Omental fat pad (tissue), 4 donors: ENCODE measurements around the gene RPL6. TPM values are rescaled to one million over a fixed set of nuclear protein-coding genes. Genes with fewer than 3 reads are reported as not detected.
"Not testable (repeated sequence)": the region's sequence is repeated elsewhere in the genome, so short reads cannot be mapped to it uniquely, and the experiment has no call there.

ENCODE experiments used
- ATAC-seq: fragments of 150-250 bp; one replicate; pipeline ENCODE4 v1.9.1; 2016; ENCODE audit warnings: mild to moderate bottlenecking, moderate library complexity; ENCODE audit not compliant: low FRiP score
- DNase-seq: peaks from one replicate; pipeline ENCODE4 v3.0.0-alpha.2; 2019; ENCODE audit warnings: low spot score
- total RNA-seq, 4 donors: library from RNA; depleted of rRNA; stranded (reverse); fragments of >200 nt; gene quantifications; one replicate each; pipeline ENCODE4 v1.1.0, GENCODE V29; 2016
- TF ChIP-seq, protein P1 (sequence below), 3 donors: fragments of 450-650 bp; IDR thresholded peaks; one replicate each; pipeline ENCODE4 v1.5.1; 2016 to 2017; ENCODE audit warnings: antibody characterized with exemption in 3 of 3, mild to moderate bottlenecking in 3 of 3, moderate library complexity in 2 of 3

Gene RPL6
- total RNA-seq, 4 donors from 2014 or later, result 1,425 to 1,649 (median 1,557) TPM

DNA sequence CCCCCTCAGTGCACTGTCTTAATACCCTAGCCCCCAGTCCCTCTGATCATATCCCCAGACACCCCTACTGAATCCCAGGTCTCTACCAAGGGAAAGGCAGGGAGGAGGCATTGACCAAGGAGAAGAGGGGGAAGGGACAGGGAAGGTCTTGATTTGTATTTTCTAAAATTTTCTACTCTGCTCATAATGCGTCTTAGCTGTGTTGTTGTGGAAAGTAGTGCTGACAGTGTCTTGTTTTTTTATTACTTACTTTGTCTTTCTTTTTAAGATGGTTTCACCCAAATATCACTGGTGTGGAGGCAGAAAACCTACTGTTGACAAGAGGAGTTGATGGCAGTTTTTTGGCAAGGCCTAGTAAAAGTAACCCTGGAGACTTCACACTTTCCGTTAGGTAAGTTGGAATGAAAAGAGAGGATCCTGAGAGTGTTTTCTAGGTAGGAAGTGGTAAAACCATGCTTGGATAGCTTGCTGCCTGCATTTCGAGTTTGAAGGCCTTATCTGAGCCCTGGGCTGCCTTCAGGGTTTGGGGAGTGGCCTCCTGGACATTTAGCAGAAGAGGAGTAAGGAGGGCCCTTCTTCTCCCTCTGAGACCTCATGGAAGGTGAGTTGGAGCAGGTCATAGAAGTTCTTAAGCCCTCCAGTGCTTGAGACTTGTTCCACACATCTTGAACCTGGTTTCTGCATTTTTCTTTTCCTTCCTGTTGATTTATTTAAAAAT, 36.8 kb upstream of the RPL6 start:
- ATAC-seq (no peak), DNase-seq (no peak)
- TF ChIP-seq, protein P1, sequence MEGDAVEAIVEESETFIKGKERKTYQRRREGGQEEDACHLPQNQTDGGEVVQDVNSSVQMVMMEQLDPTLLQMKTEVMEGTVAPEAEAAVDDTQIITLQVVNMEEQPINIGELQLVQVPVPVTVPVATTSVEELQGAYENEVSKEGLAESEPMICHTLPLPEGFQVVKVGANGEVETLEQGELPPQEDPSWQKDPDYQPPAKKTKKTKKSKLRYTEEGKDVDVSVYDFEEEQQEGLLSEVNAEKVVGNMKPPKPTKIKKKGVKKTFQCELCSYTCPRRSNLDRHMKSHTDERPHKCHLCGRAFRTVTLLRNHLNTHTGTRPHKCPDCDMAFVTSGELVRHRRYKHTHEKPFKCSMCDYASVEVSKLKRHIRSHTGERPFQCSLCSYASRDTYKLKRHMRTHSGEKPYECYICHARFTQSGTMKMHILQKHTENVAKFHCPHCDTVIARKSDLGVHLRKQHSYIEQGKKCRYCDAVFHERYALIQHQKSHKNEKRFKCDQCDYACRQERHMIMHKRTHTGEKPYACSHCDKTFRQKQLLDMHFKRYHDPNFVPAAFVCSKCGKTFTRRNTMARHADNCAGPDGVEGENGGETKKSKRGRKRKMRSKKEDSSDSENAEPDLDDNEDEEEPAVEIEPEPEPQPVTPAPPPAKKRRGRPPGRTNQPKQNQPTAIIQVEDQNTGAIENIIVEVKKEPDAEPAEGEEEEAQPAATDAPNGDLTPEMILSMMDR (IDR thresholded peaks at IDR 0.05), result no peak

DNA sequence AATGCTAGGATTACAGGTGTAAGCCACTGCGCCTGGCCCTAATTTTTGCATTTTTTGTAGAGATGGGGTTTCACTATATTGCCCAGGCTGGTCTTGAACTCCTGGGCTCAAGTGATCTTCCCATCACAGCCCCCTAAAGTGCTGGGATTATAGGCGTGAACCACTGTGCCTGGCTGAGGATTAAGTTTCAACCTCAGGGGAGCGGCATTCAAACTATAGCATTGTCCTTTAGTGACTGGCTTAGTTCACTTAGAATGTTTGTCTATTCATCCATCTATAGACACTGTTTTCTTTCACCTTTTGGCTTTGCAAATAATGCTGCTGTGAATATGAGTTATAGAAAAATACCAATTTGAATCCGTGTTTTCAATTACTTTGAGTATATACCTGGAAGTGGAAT, 34.5 kb upstream of the RPL6 start:
- ATAC-seq (no peak), DNase-seq (no peak)
- TF ChIP-seq, protein P1 (IDR thresholded peaks at IDR 0.05), result no peak

DNA sequence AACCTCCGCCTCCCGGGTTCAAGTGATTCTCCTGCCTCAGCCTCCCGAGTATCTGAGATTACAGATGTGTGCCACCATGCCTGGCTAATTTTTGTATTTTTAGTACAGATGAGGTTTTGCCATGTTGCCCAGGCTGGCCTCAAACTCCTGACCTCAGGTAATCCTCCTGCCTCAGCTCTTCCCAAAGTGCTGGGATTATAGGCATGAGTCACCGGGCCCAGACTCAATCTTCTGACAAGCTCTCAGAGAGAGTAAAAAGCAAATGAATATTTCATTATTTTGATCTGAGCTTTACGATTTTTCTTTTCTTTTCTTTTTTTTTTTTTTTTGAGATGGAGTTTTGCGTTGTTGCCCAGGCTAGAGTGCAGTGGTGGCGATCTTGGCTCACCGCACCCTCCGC, 31.2 kb upstream of the RPL6 start:
- not testable (repeated sequence) for DNase-seq, ATAC-seq

DNA sequence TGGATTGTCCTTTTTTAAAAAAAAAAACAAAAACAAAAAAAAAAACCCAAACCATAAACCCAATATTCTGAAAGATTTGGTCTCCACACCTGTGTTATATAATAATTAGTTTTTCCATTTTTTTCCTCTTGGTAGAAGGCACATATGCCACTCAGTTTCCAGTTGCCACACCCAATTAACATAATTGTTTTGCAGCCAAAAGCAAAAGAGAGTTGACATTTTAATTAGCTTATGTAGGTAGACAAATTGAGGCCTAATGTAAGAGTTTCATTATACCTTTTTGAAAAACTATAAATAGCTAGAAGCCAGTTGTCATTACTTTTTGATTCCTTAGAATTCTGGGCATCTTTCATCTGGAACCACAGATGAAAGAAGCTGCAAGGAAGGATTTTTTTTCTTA, 30.4 kb upstream of the RPL6 start:
- DNase-seq (no peak), ATAC-seq (no peak)
- TF ChIP-seq, protein P1 (IDR thresholded peaks at IDR 0.05), result no peak

DNA sequence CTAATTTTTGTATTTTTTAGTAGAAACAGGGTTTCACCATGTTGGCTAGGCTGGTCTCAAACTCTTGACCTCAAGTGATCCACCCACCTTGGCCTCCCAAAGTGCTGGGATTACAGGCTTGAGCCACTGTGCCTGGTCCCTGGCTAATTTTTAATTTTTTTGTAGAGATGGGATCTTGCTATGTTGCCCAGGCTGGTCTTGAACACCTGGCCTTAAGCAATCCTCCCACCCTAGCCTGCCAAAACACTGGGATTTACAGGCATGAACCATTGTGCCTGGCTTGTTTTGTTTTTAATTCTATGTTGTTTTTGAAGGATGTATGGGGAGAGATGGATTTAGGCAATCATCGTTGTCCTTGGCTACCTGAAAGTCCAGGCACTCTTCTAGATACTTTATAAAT, 29.2 kb upstream of the RPL6 start:
- ATAC-seq, DNase-seq: not testable (repeated sequence)

GRCh38 chr12:112433551-112433950, 24.1 kb upstream of the RPL6 start:
- ATAC-seq (no peak), DNase-seq (no peak)
- TF ChIP-seq, protein P1 (IDR thresholded peaks at IDR 0.05), result no peak

- DNase-seq, result no peak
- no peak for ATAC-seq
- TF ChIP-seq, protein P1 (IDR thresholded peaks at IDR 0.05), result no peak
These were observed 22.6 kb upstream of the RPL6 start for GRCh38 chr12:112431965-112432364.

DNA sequence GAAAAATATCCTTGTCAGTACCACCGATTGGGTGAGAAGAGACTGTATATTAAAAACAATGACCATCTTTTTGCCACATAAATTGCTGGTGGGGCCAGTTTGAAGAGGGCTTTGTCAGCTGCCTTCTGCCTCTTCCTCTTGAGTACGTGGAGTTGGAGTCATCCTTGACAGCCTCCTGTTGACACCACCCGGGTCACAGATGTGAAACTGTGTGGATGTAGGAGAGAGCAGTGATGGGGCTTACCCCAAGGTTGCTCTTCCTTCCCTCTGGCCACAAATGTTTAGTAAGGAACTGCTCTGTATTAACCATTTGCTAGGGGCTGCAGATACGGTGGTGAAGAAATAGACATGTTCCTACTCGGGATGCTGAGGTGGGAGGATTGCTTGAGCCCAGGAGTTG, 21.5 kb upstream of the RPL6 start:
- TF ChIP-seq, protein P1 (IDR thresholded peaks at IDR 0.05), result no peak
- no peak for ATAC-seq

More for the DNA sequence above, 21.5 kb upstream of the RPL6 start:
- no peak for DNase-seq
